ENCODE results near the gene FOXP2. TPM values are rescaled to one million over a fixed set of nuclear protein-coding genes. Genes with fewer than 3 reads are reported as not detected.
"Not testable (repeated sequence)": the region's sequence is repeated elsewhere in the genome, so short reads cannot be mapped to it uniquely, and the experiment has no call there.

Gene FOXP2
- total and polyA plus RNA-seq, 2 donors: 0.14 to 0.19 TPM

DNA sequence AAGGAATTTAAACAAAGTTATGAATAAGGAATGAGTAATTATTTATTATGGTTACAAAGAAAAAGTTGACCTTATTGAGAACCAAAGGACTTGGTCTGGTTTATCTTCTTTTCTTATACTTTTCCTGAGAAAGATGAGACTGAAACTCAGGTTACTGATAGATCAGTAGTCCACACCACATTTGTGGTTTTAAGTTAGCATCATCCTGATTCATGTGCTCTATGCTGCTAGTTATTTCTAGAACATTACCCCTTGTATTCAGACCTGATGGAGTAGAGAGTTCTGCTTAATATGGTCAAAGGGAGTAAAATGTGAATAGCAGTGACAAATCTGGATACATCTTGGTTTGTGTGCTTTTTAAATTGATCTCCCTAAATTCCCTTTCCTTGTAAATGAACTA lies 63.8 kb downstream of the FOXP2 start:
- Histone ChIP-seq H3K4me1 (ENCODE audit: control insufficient read depth in 2 of 2, insufficient read depth in 2 of 2, low read length in 2 of 2) (no peaks in the 10 kb centered on the region), H3K27me3 (ENCODE audit: control insufficient read depth in 2 of 2, insufficient read depth in 1 of 2, low read length in 1 of 2) (no peaks in the 10 kb centered on the region), H3K9me3 (ENCODE audit: control insufficient read depth in 2 of 2, insufficient read depth in 1 of 2, low read length in 1 of 2) (no peaks in the 10 kb centered on the region), H3K36me3 (ENCODE audit: control insufficient read depth in 2 of 2, insufficient read depth in 2 of 2, low read length in 1 of 2) (no peaks in the 10 kb centered on the region), H3K4me3 (ENCODE audit: low read length in 2 of 2) (no peak overlapping the region), H3K27ac (ENCODE audit: low read depth in 1 of 2, low read length in 1 of 2) (no peak overlapping the region)
- DNase-seq (ENCODE audit: low read depth in 6 of 9, low spot score in 9 of 9): no peak

DNA sequence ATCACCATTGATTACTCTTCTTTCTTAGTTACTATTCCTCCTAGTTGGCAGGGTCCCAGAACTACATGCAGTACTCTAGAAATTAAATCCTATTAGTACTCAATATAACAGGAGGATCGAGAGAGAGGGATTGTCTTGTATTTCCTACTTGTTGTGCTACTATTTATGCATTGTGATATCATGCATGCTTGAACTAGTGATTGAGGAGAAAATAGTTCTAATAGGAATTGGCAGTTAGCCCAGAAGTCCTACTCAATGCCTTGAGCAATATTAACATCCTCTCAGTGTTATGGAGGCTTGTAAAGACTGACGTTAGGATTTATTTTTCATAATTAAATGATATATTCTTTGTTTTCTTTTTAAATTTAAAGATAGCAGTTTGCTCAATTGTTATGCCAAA lies 67.4 kb downstream of the FOXP2 start:
- Histone ChIP-seq H3K27ac (ENCODE audit: low read depth in 1 of 2, low read length in 1 of 2) (no peak overlapping the region), H3K27me3 (ENCODE audit: control insufficient read depth in 2 of 2, insufficient read depth in 1 of 2, low read length in 1 of 2) (no peaks in the 10 kb centered on the region), H3K4me3 (ENCODE audit: low read length in 2 of 2) (no peak overlapping the region), H3K36me3 (ENCODE audit: control insufficient read depth in 2 of 2, insufficient read depth in 2 of 2, low read length in 1 of 2) (no peaks in the 10 kb centered on the region), H3K9me3 (ENCODE audit: control insufficient read depth in 2 of 2, insufficient read depth in 1 of 2, low read length in 1 of 2) (peaks cover 0 to 4% of the 10 kb centered on the region in 2 donors), H3K4me1 (ENCODE audit: control insufficient read depth in 2 of 2, insufficient read depth in 2 of 2, low read length in 2 of 2) (no peaks in the 10 kb centered on the region)
- 83% methylated on average over 2 of the region's 2 CpGs for WGBS
- DNase-seq (ENCODE audit: low read depth in 6 of 9, low spot score in 9 of 9): no peak

DNA sequence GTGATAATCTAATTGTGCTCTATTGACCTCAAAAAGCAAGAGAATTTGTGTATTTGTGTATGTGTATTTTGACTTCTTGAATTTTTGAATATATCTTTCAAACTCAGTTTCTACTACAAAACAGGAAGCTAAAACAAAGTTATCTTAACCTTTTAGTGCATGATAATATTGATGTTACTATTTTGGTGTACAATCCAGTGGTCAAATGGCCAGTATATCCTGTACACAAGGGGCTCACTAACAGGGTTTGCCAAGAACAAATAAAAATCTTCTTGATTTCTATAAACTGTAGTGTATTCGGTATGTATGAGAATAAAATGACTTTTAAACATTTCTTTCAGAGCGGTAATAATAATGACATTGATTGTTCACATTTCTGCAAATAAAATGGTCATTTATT lies 69.6 kb downstream of the FOXP2 start:
- H3K36me3 ChIP-seq (ENCODE audit: control insufficient read depth in 2 of 2, insufficient read depth in 2 of 2, low read length in 1 of 2): no peaks in the 10 kb centered on the region
- no peaks in the 10 kb centered on the region for H3K27me3 ChIP-seq (ENCODE audit: control insufficient read depth in 2 of 2, insufficient read depth in 1 of 2, low read length in 1 of 2)
- DNase-seq (ENCODE audit: low read depth in 6 of 9, low spot score in 9 of 9): no peak
- no peaks in the 10 kb centered on the region for H3K4me1 ChIP-seq (ENCODE audit: control insufficient read depth in 2 of 2, insufficient read depth in 2 of 2, low read length in 2 of 2)
- no peak overlapping the region for H3K27ac ChIP-seq (ENCODE audit: low read depth in 1 of 2, low read length in 1 of 2)
- H3K4me3 ChIP-seq (ENCODE audit: low read length in 2 of 2): no peak overlapping the region
- WGBS: 97% methylated on average over 2 of the region's 2 CpGs
- peaks cover 1 to 7% of the 10 kb centered on the region in 2 donors for H3K9me3 ChIP-seq (ENCODE audit: control insufficient read depth in 2 of 2, insufficient read depth in 1 of 2, low read length in 1 of 2)

DNA sequence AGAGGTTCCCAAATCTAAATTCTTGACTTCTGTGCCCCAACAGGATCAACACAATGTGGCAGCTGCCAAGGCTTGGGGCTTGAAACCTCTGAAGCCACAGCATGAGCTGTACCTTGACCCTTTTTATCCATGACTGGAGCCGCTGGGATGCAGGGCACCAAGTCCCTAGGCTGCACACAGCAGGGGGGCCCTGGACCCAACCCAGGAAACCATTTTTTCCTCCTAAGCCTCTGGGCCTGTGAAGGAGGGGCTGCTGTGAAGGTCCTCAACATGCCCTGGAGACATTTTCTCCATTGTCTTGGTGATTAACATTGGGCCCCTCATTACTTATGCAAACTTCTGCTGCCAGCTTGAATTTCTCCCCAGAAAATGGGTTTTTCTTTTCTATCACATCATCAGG lies 72.6 kb downstream of the FOXP2 start:
- Histone ChIP-seq H3K4me1 (ENCODE audit: control insufficient read depth in 2 of 2, insufficient read depth in 2 of 2, low read length in 2 of 2) (no peaks in the 10 kb centered on the region), H3K36me3 (ENCODE audit: control insufficient read depth in 2 of 2, insufficient read depth in 2 of 2, low read length in 1 of 2) (no peaks in the 10 kb centered on the region), H3K27ac (ENCODE audit: low read depth in 1 of 2, low read length in 1 of 2) (no peak overlapping the region), H3K4me3 (ENCODE audit: low read length in 2 of 2) (no peak overlapping the region), H3K9me3 (ENCODE audit: control insufficient read depth in 2 of 2, insufficient read depth in 1 of 2, low read length in 1 of 2) (peaks cover 1 to 7% of the 10 kb centered on the region in 2 donors), H3K27me3 (ENCODE audit: control insufficient read depth in 2 of 2, insufficient read depth in 1 of 2, low read length in 1 of 2) (no peaks in the 10 kb centered on the region)
- WGBS: 98% methylated on average over 1 of the region's 1 CpG
- DNase-seq (ENCODE audit: low read depth in 6 of 9, low spot score in 9 of 9): no peak

DNA sequence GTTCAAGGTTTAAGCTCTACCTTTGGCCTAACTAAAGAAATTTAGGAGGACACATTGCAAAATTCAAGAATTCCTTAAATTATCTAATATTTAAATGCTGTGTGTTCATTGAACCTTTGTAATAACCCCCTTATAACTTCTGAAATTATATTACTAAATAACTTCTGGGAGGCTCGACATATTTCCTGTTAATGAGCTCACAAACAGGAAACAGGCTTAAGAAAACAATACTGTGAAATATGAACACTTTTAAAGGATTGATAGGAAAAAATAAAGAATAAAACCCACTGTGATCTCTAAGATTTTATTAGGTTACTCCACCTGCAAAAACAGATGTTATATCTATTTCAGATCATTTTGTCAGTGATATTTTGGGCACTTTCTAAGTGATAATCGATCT lies 74.1 kb downstream of the FOXP2 start:
- Histone ChIP-seq H3K27ac (ENCODE audit: low read depth in 1 of 2, low read length in 1 of 2) (no peak overlapping the region), H3K4me3 (ENCODE audit: low read length in 2 of 2) (no peak overlapping the region), H3K4me1 (ENCODE audit: control insufficient read depth in 2 of 2, insufficient read depth in 2 of 2, low read length in 2 of 2) (no peaks in the 10 kb centered on the region), H3K27me3 (ENCODE audit: control insufficient read depth in 2 of 2, insufficient read depth in 1 of 2, low read length in 1 of 2) (no peaks in the 10 kb centered on the region), H3K9me3 (ENCODE audit: control insufficient read depth in 2 of 2, insufficient read depth in 1 of 2, low read length in 1 of 2) (peaks cover 1 to 7% of the 10 kb centered on the region in 2 donors), H3K36me3 (ENCODE audit: control insufficient read depth in 2 of 2, insufficient read depth in 2 of 2, low read length in 1 of 2) (no peaks in the 10 kb centered on the region)
- no peak for DNase-seq (ENCODE audit: low read depth in 6 of 9, low spot score in 9 of 9)
- 64% methylated on average over 2 of the region's 2 CpGs for WGBS

- not testable (repeated sequence) for H3K9me3 ChIP-seq (ENCODE audit: control insufficient read depth in 2 of 2, insufficient read depth in 1 of 2, low read length in 1 of 2); H3K27ac ChIP-seq (ENCODE audit: low read depth in 1 of 2, low read length in 1 of 2); H3K27me3 ChIP-seq (ENCODE audit: control insufficient read depth in 2 of 2, insufficient read depth in 1 of 2, low read length in 1 of 2); H3K36me3 ChIP-seq (ENCODE audit: control insufficient read depth in 2 of 2, insufficient read depth in 2 of 2, low read length in 1 of 2); H3K4me3 ChIP-seq (ENCODE audit: low read length in 2 of 2); H3K4me1 ChIP-seq (ENCODE audit: control insufficient read depth in 2 of 2, insufficient read depth in 2 of 2, low read length in 2 of 2); DNase-seq (ENCODE audit: low read depth in 6 of 9, low spot score in 9 of 9)
- WGBS: 95% methylated on average over 1 of the region's 1 CpG
Observed at GRCh38 chr7:114497491-114497890, 82.9 kb downstream of the FOXP2 start.

DNA sequence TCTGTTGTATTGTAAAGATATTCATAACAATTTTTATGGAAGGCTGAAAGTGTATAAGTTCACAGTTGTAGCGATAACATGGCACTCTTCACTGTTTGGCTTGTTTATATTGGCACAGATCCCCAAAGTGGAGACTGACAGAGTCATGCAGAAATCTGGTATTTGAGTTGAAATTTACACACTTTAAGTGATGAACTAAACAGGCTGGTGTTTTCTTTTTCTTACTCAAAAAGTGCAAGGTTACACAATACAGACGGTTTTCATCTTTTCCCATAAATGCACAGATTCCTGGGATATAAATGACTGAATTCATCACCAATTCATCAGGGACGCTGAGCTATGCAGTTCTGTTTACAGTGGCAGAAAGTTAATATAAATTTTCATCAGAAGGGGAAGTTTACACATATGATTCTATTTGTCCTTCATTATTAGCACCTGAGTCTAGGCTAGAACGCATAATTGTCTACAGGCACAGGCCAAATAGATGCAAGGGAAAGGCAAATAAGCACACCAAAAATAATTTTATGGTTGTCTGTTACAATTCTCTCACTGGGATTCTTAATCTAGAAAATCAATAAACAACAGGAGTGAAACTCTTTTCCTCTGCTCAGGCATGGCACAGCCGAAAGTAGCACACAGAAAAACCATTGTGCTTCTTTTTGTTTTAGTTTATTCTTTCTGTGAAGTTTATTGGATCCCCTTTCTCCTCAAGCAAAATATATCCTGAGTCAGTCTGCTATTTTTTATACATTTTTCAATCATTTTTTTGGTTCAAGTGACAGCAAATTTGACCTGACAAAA lies 88.0 kb downstream of the FOXP2 start:
- no peak for DNase-seq (ENCODE audit: low read depth in 6 of 9, low spot score in 9 of 9)
- no peaks in the 10 kb centered on the region for H3K36me3 ChIP-seq (ENCODE audit: control insufficient read depth in 2 of 2, insufficient read depth in 2 of 2, low read length in 1 of 2)
- WGBS: 85% methylated on average over 5 of the region's 5 CpGs
- H3K4me3 ChIP-seq (ENCODE audit: low read length in 2 of 2): no peak overlapping the region
- no peaks in the 10 kb centered on the region for H3K9me3 ChIP-seq (ENCODE audit: control insufficient read depth in 2 of 2, insufficient read depth in 1 of 2, low read length in 1 of 2)
- H3K27ac ChIP-seq (ENCODE audit: low read depth in 1 of 2, low read length in 1 of 2): no peak overlapping the region
- no peaks in the 10 kb centered on the region for H3K4me1 ChIP-seq (ENCODE audit: control insufficient read depth in 2 of 2, insufficient read depth in 2 of 2, low read length in 2 of 2)
- no peaks in the 10 kb centered on the region for H3K27me3 ChIP-seq (ENCODE audit: control insufficient read depth in 2 of 2, insufficient read depth in 1 of 2, low read length in 1 of 2)

GRCh38 chr7:114504586-114504985 lies 90.0 kb downstream of the FOXP2 start:
- H3K4me1 ChIP-seq (ENCODE audit: control insufficient read depth in 2 of 2, insufficient read depth in 2 of 2, low read length in 2 of 2): no peaks in the 10 kb centered on the region
- 95% methylated on average over 1 of the region's 1 CpG for WGBS
- no peaks in the 10 kb centered on the region for H3K27me3 ChIP-seq (ENCODE audit: control insufficient read depth in 2 of 2, insufficient read depth in 1 of 2, low read length in 1 of 2)
- DNase-seq (ENCODE audit: low read depth in 6 of 9, low spot score in 9 of 9): no peak
- H3K27ac ChIP-seq (ENCODE audit: low read depth in 1 of 2, low read length in 1 of 2): no peak overlapping the region
- no peaks in the 10 kb centered on the region for H3K36me3 ChIP-seq (ENCODE audit: control insufficient read depth in 2 of 2, insufficient read depth in 2 of 2, low read length in 1 of 2)
- H3K4me3 ChIP-seq (ENCODE audit: low read length in 2 of 2): no peak overlapping the region
- H3K9me3 ChIP-seq (ENCODE audit: control insufficient read depth in 2 of 2, insufficient read depth in 1 of 2, low read length in 1 of 2): no peaks in the 10 kb centered on the region

GRCh38 chr7:114507381-114507780 lies 92.8 kb downstream of the FOXP2 start:
- no peaks in the 10 kb centered on the region for H3K36me3 ChIP-seq (ENCODE audit: control insufficient read depth in 2 of 2, insufficient read depth in 2 of 2, low read length in 1 of 2)
- H3K9me3 ChIP-seq (ENCODE audit: control insufficient read depth in 2 of 2, insufficient read depth in 1 of 2, low read length in 1 of 2): no peaks in the 10 kb centered on the region
- 96% methylated on average over 1 of the region's 1 CpG for WGBS
- H3K27me3 ChIP-seq (ENCODE audit: control insufficient read depth in 2 of 2, insufficient read depth in 1 of 2, low read length in 1 of 2): no peaks in the 10 kb centered on the region
- no peak for DNase-seq (ENCODE audit: low read depth in 6 of 9, low spot score in 9 of 9)
- H3K4me3 ChIP-seq (ENCODE audit: low read length in 2 of 2): no peak overlapping the region
- H3K27ac ChIP-seq (ENCODE audit: low read depth in 1 of 2, low read length in 1 of 2): no peak overlapping the region
- H3K4me1 ChIP-seq (ENCODE audit: control insufficient read depth in 2 of 2, insufficient read depth in 2 of 2, low read length in 2 of 2): no peaks in the 10 kb centered on the region
